Fibroblast of skin of back (primary cell): ENCODE results near the gene ZNF853.
"Not testable (repeated sequence)": the region's sequence is repeated elsewhere in the genome, so short reads cannot be mapped to it uniquely, and the experiment has no call there.

ENCODE experiments used
- DNase-seq: peaks from one replicate; pipeline ENCODE4 v3.0.0-alpha.2; 2013

ZNF853 gene

DNA sequence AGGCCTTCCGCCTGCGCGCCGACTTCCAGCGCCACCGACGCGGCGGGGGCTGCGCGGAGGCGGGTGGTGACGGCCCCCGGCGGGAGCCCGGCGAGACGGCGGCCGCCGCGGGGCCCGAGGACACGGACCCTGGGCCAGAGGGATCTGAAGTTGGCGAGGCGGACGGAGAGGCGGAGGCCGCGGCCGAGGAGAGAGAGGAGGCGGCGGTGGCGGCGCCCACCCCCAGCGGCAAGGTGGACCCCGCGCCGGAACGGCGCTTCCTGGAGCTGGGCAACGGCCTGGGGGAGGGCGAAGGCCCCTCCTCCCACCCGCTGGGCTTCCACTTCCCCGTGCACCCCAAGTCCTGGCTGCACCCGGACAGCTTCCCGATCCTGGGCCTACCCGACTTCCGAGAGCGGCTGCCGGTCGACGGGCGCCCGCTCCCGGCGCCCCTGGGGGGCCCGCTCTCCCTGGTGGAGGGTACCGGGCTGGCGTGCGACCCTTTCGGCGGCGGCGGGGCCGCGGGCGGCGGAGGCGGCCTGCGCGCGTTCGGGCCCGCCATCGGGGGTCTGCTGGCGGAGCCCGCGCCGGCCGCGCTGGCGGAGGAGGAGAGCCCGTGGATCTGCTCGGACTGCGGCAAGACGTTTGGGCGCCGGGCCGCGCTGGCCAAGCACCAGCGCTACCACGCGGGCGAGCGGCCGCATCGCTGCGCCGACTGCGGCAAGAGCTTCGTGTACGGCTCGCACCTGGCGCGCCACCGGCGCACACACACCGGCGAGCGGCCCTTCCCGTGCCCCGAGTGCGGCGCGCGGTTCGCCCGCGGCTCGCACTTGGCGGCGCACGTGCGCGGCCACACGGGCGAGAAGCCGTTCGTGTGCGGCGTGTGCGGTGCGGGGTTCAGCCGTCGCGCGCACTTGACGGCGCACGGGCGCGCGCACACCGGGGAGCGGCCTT lies 37.9 kb downstream of the ZNF853 start:
- no peak for DNase-seq

DNA sequence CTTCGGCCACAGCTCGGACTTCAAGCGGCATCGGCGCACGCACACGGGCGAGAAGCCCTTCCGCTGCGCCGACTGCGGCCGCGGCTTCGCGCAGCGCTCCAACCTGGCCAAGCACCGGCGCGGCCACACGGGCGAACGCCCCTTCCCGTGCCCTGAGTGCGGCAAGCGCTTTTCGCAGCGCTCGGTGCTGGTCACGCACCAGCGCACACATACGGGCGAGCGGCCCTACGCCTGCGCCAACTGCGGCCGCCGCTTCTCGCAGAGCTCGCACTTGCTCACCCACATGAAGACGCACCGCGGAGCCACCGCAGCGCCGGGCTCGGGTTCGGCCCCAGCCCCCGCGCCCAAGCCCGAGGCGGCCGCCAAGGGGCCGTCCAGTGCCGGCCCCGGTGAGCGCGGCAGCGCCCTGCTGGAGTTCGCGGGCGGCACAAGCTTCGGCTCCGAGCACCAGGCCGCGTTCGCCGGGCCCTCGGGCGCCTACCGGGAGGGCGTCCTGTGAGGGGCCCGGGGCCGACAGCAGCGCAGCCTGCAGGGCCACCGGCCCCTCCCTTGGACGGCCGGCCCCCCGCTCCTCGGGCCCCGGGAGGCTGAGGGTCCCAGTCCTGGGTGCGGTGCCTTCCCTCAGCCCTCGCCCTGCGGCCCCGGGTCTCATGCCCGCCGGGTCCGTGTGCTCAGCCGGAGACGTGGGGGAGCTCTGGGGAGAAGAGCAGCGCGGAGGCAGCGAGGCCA lies 38.9 kb downstream of the ZNF853 start:
- no peak for DNase-seq

- no peak for DNase-seq
Observed at GRCh38 chr7:6654842-6655610, 39.6 kb downstream of the ZNF853 start.

DNA sequence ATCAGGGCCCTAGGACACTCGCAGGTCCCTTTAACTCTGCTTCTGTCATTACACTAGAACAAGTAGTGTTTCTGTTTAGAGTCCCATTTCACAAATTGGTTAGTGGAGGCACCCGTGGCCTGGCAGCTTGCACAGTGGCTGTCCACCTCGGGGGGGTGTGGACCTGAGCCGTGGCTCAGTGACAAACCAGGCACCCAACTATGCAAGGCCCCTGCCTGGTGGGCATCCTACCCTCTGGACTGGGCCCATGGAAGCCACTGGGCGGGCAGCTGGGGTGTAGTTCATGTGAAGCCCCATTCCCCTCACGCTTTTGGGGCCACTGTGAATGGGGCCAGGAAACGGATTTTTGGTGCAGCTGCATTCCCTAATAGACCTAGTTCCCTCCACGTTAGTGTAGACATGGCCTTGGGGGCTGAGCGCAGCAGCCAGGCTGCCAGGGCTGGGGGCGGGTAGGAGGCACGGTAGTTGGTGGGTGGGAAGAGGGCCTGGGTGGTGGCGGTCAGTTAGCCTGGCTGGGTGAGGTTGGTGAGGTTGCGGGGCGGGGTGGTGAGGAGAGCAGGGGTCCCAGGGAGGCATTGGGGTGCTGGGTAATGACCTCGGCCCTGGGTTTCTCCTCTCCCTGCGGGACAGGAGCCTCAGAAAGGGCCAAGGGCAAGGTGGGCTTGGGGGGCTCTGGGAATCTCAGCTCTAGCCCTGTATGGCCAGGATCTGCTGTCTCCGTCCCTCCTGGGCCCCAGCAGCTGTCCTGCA lies 40.4 kb downstream of the ZNF853 start:
- DNase-seq, result no peak

GRCh38 chr7:6656413-6656812 lies 41.0 kb downstream of the ZNF853 start:
- no peak for DNase-seq

DNA sequence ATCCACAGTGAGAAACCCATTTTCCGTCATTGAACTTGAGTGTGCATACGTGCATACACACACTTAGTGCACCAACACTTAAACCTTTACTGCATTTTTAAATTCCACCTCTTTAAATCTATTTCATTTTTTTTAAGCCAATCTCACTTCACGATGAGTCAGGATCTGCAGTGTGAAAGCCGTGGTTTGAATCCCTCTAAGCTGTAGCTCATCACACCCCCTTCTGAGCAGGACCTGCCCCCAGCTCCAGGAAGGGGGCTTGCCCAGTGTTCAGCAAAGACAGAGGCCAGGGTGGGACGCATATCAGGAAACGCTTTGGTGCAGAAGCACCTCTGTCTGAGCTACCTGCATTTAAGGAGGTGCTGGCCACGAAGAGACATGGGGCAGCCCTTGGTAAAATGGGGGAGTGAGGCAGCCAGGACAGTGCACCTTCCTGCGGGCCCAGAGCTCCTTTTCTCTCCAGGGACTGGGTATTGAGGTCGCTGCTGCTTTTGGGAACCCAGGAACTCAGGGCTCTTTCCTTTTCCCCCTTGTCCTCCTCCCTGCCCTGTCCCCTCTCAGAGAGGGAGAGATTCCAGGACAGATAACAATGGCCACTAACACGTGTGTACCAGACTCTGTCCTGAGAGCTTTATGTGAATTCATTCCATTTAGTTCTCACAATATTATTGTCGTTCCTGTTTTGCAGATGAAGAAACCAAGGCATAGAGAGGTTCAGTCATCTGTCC lies 43.4 kb downstream of the ZNF853 start:
- no peak for DNase-seq

DNA sequence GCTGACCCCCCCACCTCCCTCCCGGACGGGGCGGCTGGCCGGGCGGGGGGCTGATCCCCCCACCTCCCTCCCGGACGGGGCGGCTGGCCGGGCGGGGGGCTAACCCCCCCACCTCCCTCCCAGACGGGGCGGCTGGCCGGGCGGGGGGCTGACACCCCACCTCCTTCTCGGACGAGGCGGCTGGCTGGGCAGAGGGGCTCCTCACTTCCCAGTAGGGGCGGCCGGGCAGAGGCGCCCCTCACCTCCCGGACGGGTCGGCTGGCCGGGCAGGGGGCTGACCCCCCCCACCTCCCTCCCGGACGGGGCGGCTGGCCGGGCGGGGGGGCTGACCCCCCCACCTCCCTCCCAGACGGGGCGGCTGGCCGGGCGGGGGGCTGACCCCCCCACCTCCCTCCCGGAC lies 55.4 kb downstream of the ZNF853 start:
- not testable (repeated sequence) for DNase-seq
